Smooth muscle cell of the coronary artery (primary cell): Measurements from ENCODE around the gene SIRT1. TPM values are rescaled to one million over a fixed set of nuclear protein-coding genes. Genes with fewer than 3 reads are reported as not detected.

Experiments used
- total RNA-seq: library from RNA; depleted of rRNA; stranded (reverse); fragments of >200 nt; gene quantifications from 2 replicates; pipeline ENCODE4 v1.2.3, GENCODE V29; 2014; ENCODE audit warnings: low replicate concordance

Gene SIRT1
- 7.3 and 8.5 TPM in 2 replicates for total RNA-seq

DNA sequence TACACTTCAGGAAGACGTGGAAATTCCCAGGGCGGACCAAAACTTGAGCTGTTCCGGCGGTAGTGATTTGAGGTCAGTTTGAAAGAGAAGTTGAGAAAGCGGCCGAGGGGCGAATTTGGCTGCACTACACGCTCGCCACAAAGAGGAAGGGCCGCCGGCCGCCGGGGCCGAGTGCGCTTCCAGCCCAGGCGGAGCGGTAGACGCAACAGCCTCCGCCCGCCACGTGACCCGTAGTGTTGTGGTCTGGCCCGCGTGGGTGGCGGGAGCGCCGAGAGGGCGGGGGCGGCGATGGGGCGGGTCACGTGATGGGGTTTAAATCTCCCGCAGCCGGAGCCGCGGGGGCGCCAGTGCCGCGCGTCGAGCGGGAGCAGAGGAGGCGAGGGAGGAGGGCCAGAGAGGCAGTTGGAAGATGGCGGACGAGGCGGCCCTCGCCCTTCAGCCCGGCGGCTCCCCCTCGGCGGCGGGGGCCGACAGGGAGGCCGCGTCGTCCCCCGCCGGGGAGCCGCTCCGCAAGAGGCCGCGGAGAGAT, at the start of gene SIRT1:
TSS of gene SIRT1 (plus strand) at position 344 of the 529 bp plus-strand sequence. CDS start at position 410, 66 bp downstream.

DNA sequence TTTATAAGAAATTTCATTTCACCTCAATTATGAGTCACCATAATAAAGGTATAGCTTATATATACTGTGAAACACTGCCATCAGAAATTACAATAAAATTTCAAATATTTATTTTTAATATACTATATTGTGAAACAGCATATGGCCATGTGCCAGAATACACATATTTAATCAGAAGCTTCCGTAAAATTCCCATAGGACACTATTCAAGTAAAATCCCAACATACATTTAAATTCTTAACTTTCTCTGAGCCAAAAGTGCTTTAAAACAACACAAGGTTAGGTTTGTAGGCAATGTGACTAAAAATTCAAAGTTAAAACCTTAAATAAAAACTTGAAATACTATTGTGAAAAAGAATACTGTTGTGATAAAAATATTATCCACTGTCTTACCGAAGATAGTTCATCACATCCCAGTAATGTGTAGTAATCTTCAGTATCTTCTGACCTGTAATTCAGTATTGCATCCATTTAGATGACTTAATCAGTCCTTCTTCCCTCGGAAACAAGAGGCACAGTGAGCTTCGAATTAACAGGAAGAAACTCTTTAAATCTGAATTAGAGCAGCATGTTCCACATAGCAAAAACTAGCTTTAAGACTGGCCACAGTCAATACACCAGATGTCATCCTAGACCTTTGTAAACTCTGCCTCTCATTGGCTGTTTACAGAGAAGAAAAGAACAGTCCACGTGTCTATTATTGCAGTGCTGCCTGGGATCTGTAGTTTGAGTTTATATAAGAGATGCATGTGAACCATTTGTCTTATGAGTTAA, 46.7 kb upstream of the SIRT1 start, which contains the start of gene DNAJC12:
TSS of gene DNAJC12 (minus strand) at position 648 of the 774 bp plus-strand sequence. CDS start at position 471, 177 bp downstream.

Other genes starting within 250 kb of the SIRT1 start
- gene CTNNA3, start 188.5 kb upstream of the SIRT1 start, total RNA-seq, result not detected in 2 replicates
- 0.70 and 3.0 TPM in 2 replicates for gene DNAJC12, start 46.5 kb upstream of the SIRT1 start, total RNA-seq
- gene HERC4, start 190.6 kb downstream of the SIRT1 start, total RNA-seq, result 36.0 and 38.2 TPM in 2 replicates
- not detected in 2 replicates for gene MYPN, start 224.8 kb downstream of the SIRT1 start, total RNA-seq